ENCODE data around the gene OSBPL1A.

The OSBPL1A gene

DNA sequence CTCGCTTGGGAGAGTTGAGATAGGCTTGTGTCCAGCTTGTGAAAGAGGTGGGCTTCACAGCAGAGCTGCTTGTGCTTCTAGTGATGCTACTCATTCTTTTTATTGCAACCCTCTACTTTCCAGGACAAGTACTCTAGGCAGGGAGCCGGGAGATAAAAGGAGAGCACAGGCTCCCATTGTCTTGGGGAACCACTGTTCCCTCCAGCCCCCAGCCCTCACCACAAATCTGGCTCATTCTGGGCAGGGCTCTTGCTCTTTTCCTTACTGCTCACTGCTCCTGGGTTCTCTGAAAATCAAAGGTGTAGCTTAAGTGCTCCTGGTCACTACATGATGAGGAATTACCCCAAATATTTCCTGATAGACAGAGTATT, 177.3 kb downstream of the OSBPL1A start:
- TF ChIP-seq, protein P1, sequence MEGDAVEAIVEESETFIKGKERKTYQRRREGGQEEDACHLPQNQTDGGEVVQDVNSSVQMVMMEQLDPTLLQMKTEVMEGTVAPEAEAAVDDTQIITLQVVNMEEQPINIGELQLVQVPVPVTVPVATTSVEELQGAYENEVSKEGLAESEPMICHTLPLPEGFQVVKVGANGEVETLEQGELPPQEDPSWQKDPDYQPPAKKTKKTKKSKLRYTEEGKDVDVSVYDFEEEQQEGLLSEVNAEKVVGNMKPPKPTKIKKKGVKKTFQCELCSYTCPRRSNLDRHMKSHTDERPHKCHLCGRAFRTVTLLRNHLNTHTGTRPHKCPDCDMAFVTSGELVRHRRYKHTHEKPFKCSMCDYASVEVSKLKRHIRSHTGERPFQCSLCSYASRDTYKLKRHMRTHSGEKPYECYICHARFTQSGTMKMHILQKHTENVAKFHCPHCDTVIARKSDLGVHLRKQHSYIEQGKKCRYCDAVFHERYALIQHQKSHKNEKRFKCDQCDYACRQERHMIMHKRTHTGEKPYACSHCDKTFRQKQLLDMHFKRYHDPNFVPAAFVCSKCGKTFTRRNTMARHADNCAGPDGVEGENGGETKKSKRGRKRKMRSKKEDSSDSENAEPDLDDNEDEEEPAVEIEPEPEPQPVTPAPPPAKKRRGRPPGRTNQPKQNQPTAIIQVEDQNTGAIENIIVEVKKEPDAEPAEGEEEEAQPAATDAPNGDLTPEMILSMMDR (IDR thresholded peaks at IDR 0.05; ENCODE audit: insufficient read depth, low read length): no peak
- no peak for TF ChIP-seq GABPA (IDR thresholded peaks at IDR 0.05; ENCODE audit: low read depth)
- no peak for TF ChIP-seq SPI1 (IDR thresholded peaks at IDR 0.05; ENCODE audit: borderline replicate concordance, low read depth)
- TF ChIP-seq, protein P2, sequence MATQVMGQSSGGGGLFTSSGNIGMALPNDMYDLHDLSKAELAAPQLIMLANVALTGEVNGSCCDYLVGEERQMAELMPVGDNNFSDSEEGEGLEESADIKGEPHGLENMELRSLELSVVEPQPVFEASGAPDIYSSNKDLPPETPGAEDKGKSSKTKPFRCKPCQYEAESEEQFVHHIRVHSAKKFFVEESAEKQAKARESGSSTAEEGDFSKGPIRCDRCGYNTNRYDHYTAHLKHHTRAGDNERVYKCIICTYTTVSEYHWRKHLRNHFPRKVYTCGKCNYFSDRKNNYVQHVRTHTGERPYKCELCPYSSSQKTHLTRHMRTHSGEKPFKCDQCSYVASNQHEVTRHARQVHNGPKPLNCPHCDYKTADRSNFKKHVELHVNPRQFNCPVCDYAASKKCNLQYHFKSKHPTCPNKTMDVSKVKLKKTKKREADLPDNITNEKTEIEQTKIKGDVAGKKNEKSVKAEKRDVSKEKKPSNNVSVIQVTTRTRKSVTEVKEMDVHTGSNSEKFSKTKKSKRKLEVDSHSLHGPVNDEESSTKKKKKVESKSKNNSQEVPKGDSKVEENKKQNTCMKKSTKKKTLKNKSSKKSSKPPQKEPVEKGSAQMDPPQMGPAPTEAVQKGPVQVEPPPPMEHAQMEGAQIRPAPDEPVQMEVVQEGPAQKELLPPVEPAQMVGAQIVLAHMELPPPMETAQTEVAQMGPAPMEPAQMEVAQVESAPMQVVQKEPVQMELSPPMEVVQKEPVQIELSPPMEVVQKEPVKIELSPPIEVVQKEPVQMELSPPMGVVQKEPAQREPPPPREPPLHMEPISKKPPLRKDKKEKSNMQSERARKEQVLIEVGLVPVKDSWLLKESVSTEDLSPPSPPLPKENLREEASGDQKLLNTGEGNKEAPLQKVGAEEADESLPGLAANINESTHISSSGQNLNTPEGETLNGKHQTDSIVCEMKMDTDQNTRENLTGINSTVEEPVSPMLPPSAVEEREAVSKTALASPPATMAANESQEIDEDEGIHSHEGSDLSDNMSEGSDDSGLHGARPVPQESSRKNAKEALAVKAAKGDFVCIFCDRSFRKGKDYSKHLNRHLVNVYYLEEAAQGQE (IDR thresholded peaks at IDR 0.05; ENCODE audit: insufficient replicate concordance, low read depth): no peak
- no peak for TF ChIP-seq POLR2AphosphoS5 (IDR thresholded peaks at IDR 0.05; ENCODE audit: low read depth)
- DNase-seq (ENCODE audit: low read depth in 1 of 2, low spot score in 1 of 2): no peak
- no peak overlapping the region for H3K27ac ChIP-seq (replicated peaks)

DNA sequence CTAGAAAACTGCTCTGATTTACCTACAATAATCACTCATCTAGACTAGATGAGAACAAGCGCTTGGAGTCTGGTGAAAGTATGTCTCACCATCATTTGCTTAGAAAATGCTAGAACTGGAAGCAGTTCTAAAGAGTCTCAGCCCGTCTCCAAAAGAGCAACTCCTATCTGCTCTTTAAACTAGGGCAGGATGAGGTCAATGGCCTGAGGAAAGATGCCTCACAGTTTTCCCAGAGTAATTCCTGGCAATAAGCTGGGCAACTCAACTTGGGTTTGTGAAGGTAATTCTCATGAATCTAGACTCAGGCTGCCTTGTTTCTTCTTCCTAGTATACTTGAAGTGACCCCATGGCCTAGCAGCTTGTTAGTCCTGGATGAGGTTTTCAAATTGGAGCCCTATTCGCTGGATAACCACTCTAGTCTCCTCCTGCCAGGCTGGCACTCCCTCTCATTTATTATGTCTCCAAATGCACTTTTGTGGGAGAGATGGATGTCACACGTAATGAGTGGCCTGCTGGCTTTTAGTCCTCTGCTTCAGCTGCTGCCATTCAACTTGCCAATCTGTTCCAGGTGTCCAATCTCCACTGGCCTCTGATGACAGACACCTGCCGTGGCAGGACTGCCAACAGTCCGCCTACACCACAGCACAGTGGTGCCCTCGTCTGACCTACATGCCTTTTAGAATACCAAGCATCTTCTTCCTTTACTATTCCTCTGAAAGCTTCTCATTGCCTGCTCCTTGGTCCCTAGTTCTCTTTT, 177.9 kb downstream of the OSBPL1A start:
- Histone ChIP-seq H3K27me3 (ENCODE audit: insufficient read depth, poor library complexity, severe bottlenecking) (no peaks in the 10 kb centered on the region), H3K4me3 (replicated peaks; ENCODE audit: insufficient read depth, low read length) (no peak overlapping the region), H3K27ac (replicated peaks) (no peak overlapping the region)
- TF ChIP-seq, protein P2 (IDR thresholded peaks at IDR 0.05; ENCODE audit: insufficient replicate concordance, low read depth): no peak
- TF ChIP-seq SPI1 (IDR thresholded peaks at IDR 0.05; ENCODE audit: borderline replicate concordance, low read depth): no peak
- TF ChIP-seq POLR2AphosphoS5 (IDR thresholded peaks at IDR 0.05; ENCODE audit: low read depth): no peak
- TF ChIP-seq, protein P1 (IDR thresholded peaks at IDR 0.05; ENCODE audit: insufficient read depth, low read length): no peak
- TF ChIP-seq GABPA (IDR thresholded peaks at IDR 0.05; ENCODE audit: low read depth): no peak
- DNase-seq (ENCODE audit: low read depth in 1 of 2, low spot score in 1 of 2): no peak

More for the DNA sequence above, 177.3 kb downstream of the OSBPL1A start:
- H3K4me3 ChIP-seq (replicated peaks; ENCODE audit: insufficient read depth, low read length): no peak overlapping the region
- H3K27me3 ChIP-seq (ENCODE audit: insufficient read depth, poor library complexity, severe bottlenecking): no peaks in the 10 kb centered on the region

DNA sequence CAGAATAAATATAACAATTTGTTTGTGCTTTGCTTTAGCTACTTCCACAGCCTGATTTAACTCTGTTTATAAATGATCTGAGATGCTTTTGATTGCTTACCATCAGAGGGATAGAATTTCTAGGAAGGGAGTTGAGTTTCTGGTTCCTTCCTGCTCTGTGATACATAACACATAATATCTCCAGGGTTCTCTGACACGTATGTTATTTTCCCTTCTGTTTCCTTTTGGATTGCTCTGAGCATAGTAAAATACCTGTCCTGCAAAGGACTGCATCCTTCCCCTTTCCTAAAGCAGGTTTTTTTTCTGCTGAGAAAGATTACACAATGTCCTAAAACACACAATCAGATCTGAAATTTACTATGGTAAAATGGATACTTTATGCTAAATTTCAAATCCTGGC, 182.7 kb downstream of the OSBPL1A start:
- H3K4me3 ChIP-seq (replicated peaks; ENCODE audit: insufficient read depth, low read length): no peak overlapping the region
- H3K27me3 ChIP-seq (ENCODE audit: insufficient read depth, poor library complexity, severe bottlenecking): no peaks in the 10 kb centered on the region
- TF ChIP-seq SPI1 (IDR thresholded peaks at IDR 0.05; ENCODE audit: borderline replicate concordance, low read depth) (no peak), POLR2AphosphoS5 (IDR thresholded peaks at IDR 0.05; ENCODE audit: low read depth) (no peak), GABPA (IDR thresholded peaks at IDR 0.05; ENCODE audit: low read depth) (no peak)
- TF ChIP-seq, protein P2 (IDR thresholded peaks at IDR 0.05; ENCODE audit: insufficient replicate concordance, low read depth): no peak
- TF ChIP-seq, protein P1 (IDR thresholded peaks at IDR 0.05; ENCODE audit: insufficient read depth, low read length): no peak
- DNase-seq (ENCODE audit: low read depth in 1 of 2, low spot score in 1 of 2): no peak
- no peak overlapping the region for H3K27ac ChIP-seq (replicated peaks)

Measured in HL-60 (cell line).